ENCODE measurements around the gene FOXF2. TPM values are rescaled to one million over a fixed set of nuclear protein-coding genes. Genes with fewer than 3 reads are reported as not detected.

FOXF2 gene
- total RNA-seq, 1 donor from 2014 or later, result not detected

DNA sequence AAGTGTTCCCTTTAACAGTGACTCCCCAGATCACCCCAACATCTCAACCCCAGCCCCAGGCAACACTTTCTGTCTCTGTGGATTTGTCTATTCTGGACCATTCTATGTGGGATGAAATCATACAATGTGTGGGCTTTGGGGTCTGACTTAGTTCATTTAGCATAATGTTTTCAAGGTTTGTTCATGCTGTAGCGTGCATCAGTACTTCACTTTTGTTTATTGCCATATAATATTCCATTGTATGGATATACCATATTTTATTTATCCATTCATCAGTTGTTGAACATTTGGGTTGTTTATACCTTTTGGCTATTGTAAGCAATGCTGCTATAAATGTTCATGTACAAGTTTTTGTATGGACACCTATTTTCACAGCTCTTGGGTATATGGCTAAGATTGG lies 31.0 kb downstream of the FOXF2 start:
- Mint-ChIP-seq H3K4me1 (ENCODE audit: unreplicated experiment) (peaks cover 12% of the 10 kb centered on the region), H3K9me3 (ENCODE audit: unreplicated experiment) (no peaks in the 10 kb centered on the region), H3K27ac (ENCODE audit: unreplicated experiment) (no peak overlapping the region), H3K4me3 (ENCODE audit: unreplicated experiment) (no peak overlapping the region), H3K27me3 (ENCODE audit: unreplicated experiment) (peaks cover 5% of the 10 kb centered on the region), H3K36me3 (ENCODE audit: low read depth, unreplicated experiment) (no peaks in the 10 kb centered on the region)
- no peak for DNase-seq (ENCODE audit: low spot score)
- no peak for TF ChIP-seq CTCF (IDR thresholded peaks at IDR 0.05; ENCODE audit: unreplicated experiment)

DNA sequence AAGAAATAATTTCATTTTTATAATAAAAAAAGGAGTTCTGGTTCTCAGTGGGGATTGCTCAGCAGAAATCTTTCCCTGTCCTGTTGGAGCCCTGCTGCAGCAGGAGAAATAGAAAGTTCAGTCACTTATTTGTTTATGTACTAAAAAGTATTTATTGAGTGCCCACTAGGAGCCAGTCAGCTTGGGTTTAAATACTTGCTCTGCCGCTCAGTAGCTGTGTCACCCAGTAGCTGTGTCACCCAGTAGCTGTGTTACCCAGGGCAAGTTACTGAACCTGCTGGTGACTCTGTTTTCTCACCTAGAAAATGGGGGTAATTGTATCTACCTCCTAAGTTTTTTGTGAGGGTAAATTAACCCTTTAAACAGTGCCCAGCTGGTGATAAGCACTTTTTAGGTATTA lies 32.9 kb downstream of the FOXF2 start:
- no peak for TF ChIP-seq CTCF (IDR thresholded peaks at IDR 0.05; ENCODE audit: unreplicated experiment)
- no peak for DNase-seq (ENCODE audit: low spot score)
- H3K36me3 Mint-ChIP-seq (ENCODE audit: low read depth, unreplicated experiment), result no peaks in the 10 kb centered on the region
- H3K27me3 Mint-ChIP-seq (ENCODE audit: unreplicated experiment), result no peaks in the 10 kb centered on the region
- no peaks in the 10 kb centered on the region for H3K9me3 Mint-ChIP-seq (ENCODE audit: unreplicated experiment)
- no peak overlapping the region for H3K27ac Mint-ChIP-seq (ENCODE audit: unreplicated experiment)
- H3K4me3 Mint-ChIP-seq (ENCODE audit: unreplicated experiment), result no peak overlapping the region
- H3K4me1 Mint-ChIP-seq (ENCODE audit: unreplicated experiment), result peaks cover 12% of the 10 kb centered on the region

GRCh38 chr6:1423578-1423977 lies 34.2 kb downstream of the FOXF2 start:
- Mint-ChIP-seq H3K27me3 (ENCODE audit: unreplicated experiment) (no peaks in the 10 kb centered on the region), H3K4me1 (ENCODE audit: unreplicated experiment) (peaks cover 12% of the 10 kb centered on the region), H3K27ac (ENCODE audit: unreplicated experiment) (no peak overlapping the region), H3K36me3 (ENCODE audit: low read depth, unreplicated experiment) (no peaks in the 10 kb centered on the region), H3K4me3 (ENCODE audit: unreplicated experiment) (no peak overlapping the region), H3K9me3 (ENCODE audit: unreplicated experiment) (no peaks in the 10 kb centered on the region)
- TF ChIP-seq CTCF (IDR thresholded peaks at IDR 0.05; ENCODE audit: unreplicated experiment), result no peak
- no peak for DNase-seq (ENCODE audit: low spot score)

DNA sequence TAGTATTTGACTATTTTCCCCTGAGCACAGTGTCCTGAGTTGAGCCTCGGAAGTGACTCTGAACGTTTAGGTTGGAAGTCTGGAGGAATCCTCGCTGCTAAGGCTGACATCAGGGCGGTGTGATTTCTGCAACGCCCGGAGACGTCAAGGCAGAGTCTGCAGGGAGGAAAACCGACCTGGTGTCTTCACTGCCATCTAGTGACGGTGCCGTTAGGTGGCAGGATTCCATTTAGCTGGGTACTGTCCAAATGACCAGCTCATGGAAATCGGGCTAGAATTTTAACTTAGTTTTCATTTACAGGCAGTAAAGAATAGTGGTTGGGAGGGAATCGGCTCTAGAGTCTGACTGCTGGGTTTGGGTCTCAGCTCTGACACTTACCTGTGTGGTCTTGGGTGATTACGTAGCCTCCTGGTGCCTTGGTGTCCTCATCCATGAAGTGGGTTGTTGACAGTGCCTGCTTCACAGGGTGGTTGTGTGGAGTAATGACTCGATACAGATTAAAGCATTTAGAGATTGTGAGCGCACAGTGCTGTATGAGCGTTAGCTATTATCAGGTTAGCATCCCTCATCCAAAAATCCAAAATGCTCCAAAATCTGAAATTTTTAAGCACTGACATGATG lies 35.0 kb downstream of the FOXF2 start:
- peak; percentile 68 for DNase-seq (ENCODE audit: low spot score)
- no peaks in the 10 kb centered on the region for H3K27me3 Mint-ChIP-seq (ENCODE audit: unreplicated experiment)
- peak overlapping the region; percentile 59 for H3K4me3 Mint-ChIP-seq (ENCODE audit: unreplicated experiment)
- peaks cover 12% of the 10 kb centered on the region for H3K4me1 Mint-ChIP-seq (ENCODE audit: unreplicated experiment)
- no peaks in the 10 kb centered on the region for H3K9me3 Mint-ChIP-seq (ENCODE audit: unreplicated experiment)
- peak; percentile 44 for TF ChIP-seq CTCF (IDR thresholded peaks at IDR 0.05; ENCODE audit: unreplicated experiment)
- H3K27ac Mint-ChIP-seq (ENCODE audit: unreplicated experiment), result no peak overlapping the region
- no peaks in the 10 kb centered on the region for H3K36me3 Mint-ChIP-seq (ENCODE audit: low read depth, unreplicated experiment)

DNA sequence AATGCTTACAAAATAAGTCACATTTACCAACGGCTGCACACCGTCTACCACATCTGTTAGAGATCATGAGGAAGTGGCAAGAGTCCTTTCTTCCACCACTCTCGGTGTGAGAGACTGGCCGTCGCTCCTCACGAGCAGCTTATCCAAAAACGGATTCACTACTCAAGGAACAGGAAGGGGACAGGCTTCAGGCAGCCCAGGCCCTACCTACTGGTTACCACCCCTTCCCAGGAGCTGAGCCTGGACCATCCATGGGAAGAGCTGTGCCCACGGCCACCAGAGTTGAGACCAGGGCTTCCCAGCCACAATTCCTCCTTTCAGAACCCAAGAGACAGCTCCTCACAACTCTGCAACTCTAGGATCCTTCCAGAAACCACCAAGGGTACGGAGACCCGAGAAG lies 37.0 kb downstream of the FOXF2 start:
- Mint-ChIP-seq H3K36me3 (ENCODE audit: low read depth, unreplicated experiment) (no peaks in the 10 kb centered on the region), H3K27me3 (ENCODE audit: unreplicated experiment) (no peaks in the 10 kb centered on the region), H3K4me3 (ENCODE audit: unreplicated experiment) (no peak overlapping the region)

More for the DNA sequence above, 37.0 kb downstream of the FOXF2 start:
- peaks cover 12% of the 10 kb centered on the region for H3K4me1 Mint-ChIP-seq (ENCODE audit: unreplicated experiment)
- no peaks in the 10 kb centered on the region for H3K9me3 Mint-ChIP-seq (ENCODE audit: unreplicated experiment)
- DNase-seq (ENCODE audit: low spot score), result no peak
- H3K27ac Mint-ChIP-seq (ENCODE audit: unreplicated experiment), result no peak overlapping the region
- TF ChIP-seq CTCF (IDR thresholded peaks at IDR 0.05; ENCODE audit: unreplicated experiment), result no peak

Measured in endothelial cell (in vitro differentiated cells).